Stomach (tissue), 9 donors: Measurements from ENCODE around the gene SOX8. TPM values are rescaled to one million over a fixed set of nuclear protein-coding genes. Genes with fewer than 3 reads are reported as not detected.

Experiments used
- DNase-seq, 2 donors: peaks; one replicate each; pipeline versions ENCODE4 v3.0.0 to v3.0.0-alpha.2; 2013 to 2019
- H3K27ac ChIP-seq, 5 donors: fragments of 200-600 bp in 4 of 5; sonication (generic) in 4 of 5; one replicate each; pipeline ENCODE4 v1.5.1; 2013 to 2019; ENCODE audit warnings: mild to moderate bottlenecking in 1 of 5, moderate library complexity in 1 of 5
- H3K27me3 ChIP-seq, 3 donors: fragments of 200-600 bp; sonication (generic); one replicate each; pipeline ENCODE4 v1.5.1; 2017 to 2019; ENCODE audit warnings: mixed run types in 1 of 3
- H3K36me3 ChIP-seq, 4 donors: fragments of 200-600 bp; sonication (generic); 1 replicate in 3 of 4; 2 replicates in 1 of 4; pipeline ENCODE4 v1.5.1; 2016 to 2019
- H3K4me1 ChIP-seq, 4 donors: fragments of 200-600 bp; sonication (generic); one replicate each; pipeline ENCODE4 v1.5.1; 2016 to 2019
- H3K4me3 ChIP-seq, 4 donors: fragments of 200-600 bp; sonication (generic) in 3 of 4; one replicate each; pipeline ENCODE4 v1.5.1; 2016 to 2019; ENCODE audit warnings: mild to moderate bottlenecking in 1 of 4
- H3K9me3 ChIP-seq, 4 donors: fragments of 200-600 bp; sonication (generic); one replicate each; pipeline ENCODE4 v1.5.1; 2016 to 2019
- EP300 ChIP-seq: sonication (generic); formaldehyde crosslinking; IDR thresholded peaks from one replicate; pipeline ENCODE4 v1.6.1; 2017; ENCODE audit warnings: antibody characterized with exemption
- POLR2A ChIP-seq, 4 donors: fragments of 450-650 bp; IDR thresholded peaks; one replicate each; pipeline ENCODE4 v1.6.1; 2016; ENCODE audit warnings: antibody characterized with exemption in 4 of 4, control low read depth in 2 of 4, mild to moderate bottlenecking in 1 of 4, moderate library complexity in 1 of 4
- POLR2AphosphoS5 ChIP-seq, 3 donors: sonication (generic); formaldehyde crosslinking; IDR thresholded peaks; one replicate each; pipeline ENCODE4 v1.6.1; 2016; ENCODE audit warnings: antibody characterized with exemption in 3 of 3
- WGBS, 5 donors: extraction: QIAGEN DNeasy Blood & Tissue Kit in 3 of 5; methylation state at CpG; one replicate each; pipeline versions ENCODE4 v1.1.5 to v1.1.7; 2013 to 2018; 5-methylcytosine and 5-hydroxymethylcytosine counted together
- intact Hi-C: fragments of 100-400 bp; cut with DNase I; formaldehyde crosslinking; loops from one replicate; pipeline ENCODE4 v1.15.1; 2023; ENCODE audit warnings: low total_unique reads
- polyA plus RNA-seq, 3 donors: library from polyadenylated mRNA; stranded (reverse); fragments of 200-250 nt; gene quantifications; one replicate each; pipeline ENCODE4 v1.2.3, GENCODE V29; 2013
- total RNA-seq, 5 donors: library from RNA; depleted of rRNA; stranded (reverse); fragments of >200 nt; gene quantifications; one replicate each; pipeline versions ENCODE4 v1.1.0 to v1.2.3, GENCODE V29; 2014 to 2016
- TF ChIP-seq, protein P1 (sequence below), 7 experiments: fragments of 450-650 bp in 4 of 7; fragments of 200-600 bp in 3 of 7; sonication (generic) in 3 of 7; IDR thresholded peaks; one replicate each; pipeline ENCODE4 v1.5.1; 2016 to 2019; ENCODE audit warnings: antibody characterized with exemption in 7 of 7, control low read depth in 2 of 7, mild to moderate bottlenecking in 1 of 7
- donor health status: healthy with polysubstance abuse.
- donor health status: Bipolar disorder and iron deficiency.
- donor health status: healthy.

The SOX8 gene
- total and polyA plus RNA-seq, 8 donors, result 0.45 to 15.1 (median 1.1) TPM; not detected in 3

DNA sequence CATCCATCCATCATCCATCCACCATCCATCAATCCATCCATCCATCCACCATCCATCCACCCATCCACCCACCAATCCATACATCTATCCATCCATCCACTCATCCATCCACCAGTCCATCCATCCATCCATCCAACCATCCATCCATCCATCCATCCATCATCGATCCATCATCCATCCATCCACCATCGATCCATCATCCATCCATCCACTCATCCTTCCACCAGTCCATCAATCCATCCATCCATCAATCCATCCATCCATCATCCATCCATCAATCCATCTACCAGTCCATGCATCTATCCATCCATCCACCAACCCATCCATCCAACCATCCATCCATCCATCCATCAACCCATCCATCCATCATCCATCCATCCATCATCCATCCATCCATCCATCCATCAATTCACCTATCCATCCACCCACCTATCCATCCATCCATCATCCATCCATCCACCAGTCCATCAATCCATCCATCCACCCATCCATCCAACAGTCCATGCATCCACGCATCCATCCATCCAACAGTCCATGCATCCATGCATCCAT, 51.6 kb downstream of the SOX8 start:
- 96 to 98% (median 98%) methylated on average over 3 of the region's 3 CpGs for WGBS, 5 donors
- intact Hi-C loops, result no loop called here
- TF ChIP-seq, protein P1, sequence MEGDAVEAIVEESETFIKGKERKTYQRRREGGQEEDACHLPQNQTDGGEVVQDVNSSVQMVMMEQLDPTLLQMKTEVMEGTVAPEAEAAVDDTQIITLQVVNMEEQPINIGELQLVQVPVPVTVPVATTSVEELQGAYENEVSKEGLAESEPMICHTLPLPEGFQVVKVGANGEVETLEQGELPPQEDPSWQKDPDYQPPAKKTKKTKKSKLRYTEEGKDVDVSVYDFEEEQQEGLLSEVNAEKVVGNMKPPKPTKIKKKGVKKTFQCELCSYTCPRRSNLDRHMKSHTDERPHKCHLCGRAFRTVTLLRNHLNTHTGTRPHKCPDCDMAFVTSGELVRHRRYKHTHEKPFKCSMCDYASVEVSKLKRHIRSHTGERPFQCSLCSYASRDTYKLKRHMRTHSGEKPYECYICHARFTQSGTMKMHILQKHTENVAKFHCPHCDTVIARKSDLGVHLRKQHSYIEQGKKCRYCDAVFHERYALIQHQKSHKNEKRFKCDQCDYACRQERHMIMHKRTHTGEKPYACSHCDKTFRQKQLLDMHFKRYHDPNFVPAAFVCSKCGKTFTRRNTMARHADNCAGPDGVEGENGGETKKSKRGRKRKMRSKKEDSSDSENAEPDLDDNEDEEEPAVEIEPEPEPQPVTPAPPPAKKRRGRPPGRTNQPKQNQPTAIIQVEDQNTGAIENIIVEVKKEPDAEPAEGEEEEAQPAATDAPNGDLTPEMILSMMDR (IDR thresholded peaks at IDR 0.05), result no peak
- TF ChIP-seq POLR2AphosphoS5 (IDR thresholded peaks at IDR 0.05) (no peak), POLR2A (IDR thresholded peaks at IDR 0.05) (no peak), EP300 (no peak)
- no peaks in the 10 kb centered on the region for H3K36me3 ChIP-seq
- H3K9me3 ChIP-seq, result no peaks in the 10 kb centered on the region
- peaks cover 0 to 5% (median 0%) of the 10 kb centered on the region in 4 donors for H3K4me1 ChIP-seq
- H3K4me3 ChIP-seq, result no peak overlapping the region
- no peak for DNase-seq
- no peak overlapping the region for H3K27ac ChIP-seq
- H3K27me3 ChIP-seq, result peaks cover 0 to 80% (median 44%) of the 10 kb centered on the region in 3 donors

DNA sequence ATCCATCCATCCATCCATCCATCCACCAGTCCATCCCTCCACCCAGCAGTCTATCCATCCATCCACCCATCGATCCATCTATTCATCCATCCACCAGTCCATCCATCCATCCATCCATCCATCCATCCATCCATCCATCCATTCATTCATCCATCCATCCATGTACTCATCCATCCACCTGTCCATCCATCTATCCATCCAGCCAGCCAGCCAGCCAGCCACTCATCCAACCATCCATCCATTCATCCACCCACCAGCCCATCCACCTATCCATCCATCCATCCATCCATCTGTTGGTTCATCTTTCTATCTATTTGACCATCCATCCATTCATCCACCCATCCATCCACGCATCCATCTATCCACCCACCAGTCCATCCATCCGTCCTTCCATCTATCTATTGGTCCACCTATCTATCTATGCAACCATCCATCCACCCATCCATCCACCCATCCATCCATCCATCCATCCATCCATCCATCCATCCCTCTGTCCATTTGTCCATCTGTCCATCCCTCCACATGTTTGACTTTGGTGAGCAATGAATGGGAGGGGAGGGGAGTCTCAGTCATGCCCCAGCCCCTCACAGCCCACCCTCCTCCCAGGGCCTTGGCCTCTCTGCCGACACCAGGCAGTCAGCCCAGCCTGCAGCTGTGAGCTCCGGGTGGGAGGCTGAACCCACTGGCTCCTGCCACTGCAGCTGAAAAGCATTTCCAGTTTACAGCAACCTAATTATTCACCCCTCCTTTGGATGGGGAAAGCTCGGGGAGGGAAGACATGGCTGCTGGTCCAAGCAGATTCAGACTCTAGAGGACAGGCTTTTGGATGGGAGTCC, 52.9 kb downstream of the SOX8 start:
- WGBS, 5 donors, result 66 to 80% (median 74%) methylated on average over 6 of the region's 6 CpGs
- H3K27ac ChIP-seq, result no peak overlapping the region
- TF ChIP-seq, protein P1 (IDR thresholded peaks at IDR 0.05), result no peak
- no peak for TF ChIP-seq POLR2A (IDR thresholded peaks at IDR 0.05)
- no peak for TF ChIP-seq POLR2AphosphoS5 (IDR thresholded peaks at IDR 0.05)
- TF ChIP-seq EP300, result no peak
- H3K36me3 ChIP-seq, result no peaks in the 10 kb centered on the region
- peak in 1 of 2 donors; percentile 62 for DNase-seq
- H3K27me3 ChIP-seq, result peaks cover 0 to 80% (median 48%) of the 10 kb centered on the region in 3 donors
- peaks cover 0 to 5% (median 0%) of the 10 kb centered on the region in 4 donors for H3K4me1 ChIP-seq
- intact Hi-C loops, result no loop called here
- H3K4me3 ChIP-seq, result no peak overlapping the region
- no peaks in the 10 kb centered on the region for H3K9me3 ChIP-seq

DNA sequence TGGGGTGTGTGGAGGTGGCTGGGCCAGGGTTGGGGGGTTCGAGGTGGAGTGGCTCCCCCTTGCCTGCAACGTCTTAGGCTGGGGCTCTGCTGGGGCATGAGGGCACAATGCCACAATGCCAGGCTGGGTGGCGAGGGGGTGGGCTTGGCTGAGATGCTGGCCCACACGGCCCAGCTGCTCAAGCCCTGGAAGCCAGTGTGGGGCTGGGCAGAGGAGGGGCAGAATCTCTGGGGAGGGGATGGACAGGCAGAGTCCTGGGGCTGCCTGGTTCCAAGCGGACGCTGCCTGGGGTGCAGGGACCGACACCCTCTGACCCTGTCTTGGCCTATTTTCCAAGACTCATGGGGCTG, 53.5 kb downstream of the SOX8 start:
- peaks cover 0 to 79% (median 50%) of the 10 kb centered on the region in 3 donors for H3K27me3 ChIP-seq
- TF ChIP-seq, protein P1 (IDR thresholded peaks at IDR 0.05), result no peak
- TF ChIP-seq EP300 (no peak), POLR2AphosphoS5 (IDR thresholded peaks at IDR 0.05) (no peak), POLR2A (IDR thresholded peaks at IDR 0.05) (no peak)
- peaks cover 0 to 5% (median 0%) of the 10 kb centered on the region in 4 donors for H3K4me1 ChIP-seq
- WGBS, 5 donors, result 76 to 85% (median 80%) methylated on average over 6 to 7 of the region's 7 CpGs
- H3K4me3 ChIP-seq, result no peak overlapping the region
- no peaks in the 10 kb centered on the region for H3K36me3 ChIP-seq
- no peak for DNase-seq
- no peak overlapping the region for H3K27ac ChIP-seq
- intact Hi-C loops, result no loop called here
- no peaks in the 10 kb centered on the region for H3K9me3 ChIP-seq

DNA sequence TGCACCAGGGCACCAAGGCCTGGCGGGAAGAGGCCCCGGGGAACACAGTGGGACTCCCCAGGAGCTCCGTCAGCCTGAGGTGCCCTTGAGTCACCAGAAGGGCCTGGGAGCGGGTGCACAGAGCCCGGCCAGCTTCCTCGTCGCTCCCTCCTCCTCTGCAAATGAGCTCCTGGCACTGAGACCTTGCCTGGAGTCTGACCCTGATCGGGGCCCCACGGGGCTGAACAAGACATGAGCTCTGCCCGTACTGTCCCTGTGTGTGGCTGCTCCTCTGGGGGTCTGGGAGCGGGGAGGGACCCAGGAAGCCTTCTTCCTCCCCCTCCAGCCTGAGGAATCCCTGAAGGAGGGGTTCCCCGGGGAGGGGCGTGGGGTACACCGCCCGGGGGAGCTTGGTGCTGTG, 54.6 kb downstream of the SOX8 start:
- Histone ChIP-seq H3K4me3 (no peak overlapping the region), H3K4me1 (no peaks in the 10 kb centered on the region), H3K36me3 (no peaks in the 10 kb centered on the region), H3K9me3 (no peaks in the 10 kb centered on the region), H3K27me3 (peaks cover 0 to 78% (median 40%) of the 10 kb centered on the region in 3 donors), H3K27ac (no peak overlapping the region)
- 13 to 42% (median 34%) methylated on average over 2 to 15 of the region's 15 CpGs for WGBS, 5 donors
- DNase-seq, result peak in 1 of 2 donors; percentile 59
- TF ChIP-seq, protein P1 (IDR thresholded peaks at IDR 0.05), result no peak
- TF ChIP-seq EP300 (no peak), POLR2AphosphoS5 (IDR thresholded peaks at IDR 0.05) (no peak), POLR2A (IDR thresholded peaks at IDR 0.05) (no peak)
- intact Hi-C loops, result no loop called here

Other genes with a start within 250 kb of the SOX8 start
- 100 to 1,000 TPM in 1 of 5 donors, 10 to 100 TPM in 4; 35.4 to 145 (median 62.9) TPM for gene CIAO3, start 240.8 kb upstream of the SOX8 start, total RNA-seq
- 10 to 100 TPM; 22.8 to 37.6 (median 37.2) TPM for gene CIAO3, start 240.8 kb upstream of the SOX8 start, polyA plus RNA-seq
- gene MSLN, start 221.0 kb upstream of the SOX8 start, total RNA-seq, result 10 to 100 TPM in 1 of 5 donors, 1 to 10 TPM in 3, not detected in 1; 1.6 to 41.5 (median 3.4) TPM
- gene MSLN, start 221.0 kb upstream of the SOX8 start, polyA plus RNA-seq, result 10 to 100 TPM in 1 of 3 donors, 1 to 10 TPM in 1, under 1 TPM in 1; 0.92 to 83.7 (median 6.1) TPM
- 10 to 100 TPM in 4 of 5 donors, 1 to 10 TPM in 1; 9.0 to 43.7 (median 37.9) TPM for gene RPUSD1, start 193.4 kb upstream of the SOX8 start, total RNA-seq
- gene RPUSD1, start 193.4 kb upstream of the SOX8 start, polyA plus RNA-seq, result 10 to 100 TPM; 16.4 to 22.9 (median 17.3) TPM
- gene CHTF18, start 193.2 kb upstream of the SOX8 start, total RNA-seq, result 100 to 1,000 TPM in 1 of 5 donors, 10 to 100 TPM in 2, 1 to 10 TPM in 2; 2.9 to 143 (median 15.2) TPM
- gene CHTF18, start 193.2 kb upstream of the SOX8 start, polyA plus RNA-seq, result 10 to 100 TPM; 17.9 to 31.0 (median 25.1) TPM
- gene GNG13, start 181.0 kb upstream of the SOX8 start, total RNA-seq, result not detected
- not detected for gene GNG13, start 181.0 kb upstream of the SOX8 start, polyA plus RNA-seq
- gene LMF1, start 10.8 kb upstream of the SOX8 start, total RNA-seq, result 100 to 1,000 TPM in 1 of 5 donors, 10 to 100 TPM in 3, 1 to 10 TPM in 1; 7.6 to 121 (median 13.0) TPM
- 10 to 100 TPM; 15.3 to 25.5 (median 16.3) TPM for gene LMF1, start 10.8 kb upstream of the SOX8 start, polyA plus RNA-seq
- not detected for gene SSTR5, start 91.0 kb downstream of the SOX8 start, total RNA-seq
- under 1 TPM in 1 of 3 donors, not detected in 2; 0.13 TPM for gene SSTR5, start 91.0 kb downstream of the SOX8 start, polyA plus RNA-seq
- not detected for gene C1QTNF8, start 114.5 kb downstream of the SOX8 start, total RNA-seq
- not detected for gene C1QTNF8, start 114.5 kb downstream of the SOX8 start, polyA plus RNA-seq
- 10 to 100 TPM; 15.8 to 49.6 (median 33.3) TPM for gene CACNA1H, start 171.3 kb downstream of the SOX8 start, total RNA-seq
- 10 to 100 TPM in 1 of 3 donors, 1 to 10 TPM in 2; 1.5 to 14.5 (median 4.2) TPM for gene CACNA1H, start 171.3 kb downstream of the SOX8 start, polyA plus RNA-seq
- gene TPSG1, start 243.5 kb downstream of the SOX8 start, total RNA-seq, result 10 to 100 TPM in 1 of 5 donors, not detected in 4; 22.9 TPM
- 1 to 10 TPM in 1 of 3 donors, under 1 TPM in 1, not detected in 1; 0.10 to 1.2 TPM for gene TPSG1, start 243.5 kb downstream of the SOX8 start, polyA plus RNA-seq
- 100 to 1,000 TPM in 2 of 5 donors, 10 to 100 TPM in 1, 1 to 10 TPM in 1, not detected in 1; 1.8 to 158 (median 70.5) TPM for gene TPSB2, start 248.4 kb downstream of the SOX8 start, total RNA-seq
- gene TPSB2, start 248.4 kb downstream of the SOX8 start, polyA plus RNA-seq, result 100 to 1,000 TPM in 1 of 3 donors, 10 to 100 TPM in 2; 19.0 to 164 (median 47.9) TPM